H9 (cell line): ENCODE measurements around the gene TBC1D1. TPM values are rescaled to one million over a fixed set of nuclear protein-coding genes. Genes with fewer than 3 reads are reported as not detected.
A peak's percentile ranks its signal among the peaks of the same experiment; 100 is the strongest.

ENCODE experiments used
- DNase-seq: peaks from one replicate; pipeline ENCODE4 v3.0.0-alpha.2; 2017
- H2AFZ ChIP-seq: one replicate; pipeline ENCODE4 v1.6.1; 2013; ENCODE audit warnings: mild to moderate bottlenecking, low read length, control low read depth, moderate library complexity
- H2AK5ac ChIP-seq: 2 replicates; pipeline ENCODE4 v1.6.1; 2013; ENCODE audit warnings: low read length, control low read depth, mixed read lengths; ENCODE audit not compliant: insufficient read length
- H2BK120ac ChIP-seq: one replicate; pipeline ENCODE4 v1.6.1; 2013; ENCODE audit warnings: low read depth, mild to moderate bottlenecking, low read length, control low read depth, inconsistent platforms; ENCODE audit not compliant: poor library complexity, severe bottlenecking
- H2BK12ac ChIP-seq: 2 replicates; pipeline ENCODE4 v1.6.1; 2013; ENCODE audit warnings: low read length, control low read depth, mixed read lengths, low read depth; ENCODE audit not compliant: insufficient read length
- H2BK15ac ChIP-seq: 2 replicates; pipeline ENCODE4 v1.6.1; 2013; ENCODE audit warnings: low read depth, low read length, control low read depth
- H2BK20ac ChIP-seq: one replicate; pipeline ENCODE4 v1.6.1; 2013; ENCODE audit warnings: low read depth, mild to moderate bottlenecking, low read length, control low read depth, inconsistent platforms; ENCODE audit not compliant: poor library complexity, severe bottlenecking
- H2BK5ac ChIP-seq: 2 replicates; pipeline ENCODE4 v1.6.1; 2013; ENCODE audit warnings: low read length, control low read depth, mixed read lengths; ENCODE audit not compliant: insufficient read length
- H3K14ac ChIP-seq: 2 replicates; pipeline ENCODE4 v1.6.1; 2013; ENCODE audit warnings: low read length, control low read depth; ENCODE audit not compliant: insufficient read depth
- H3K18ac ChIP-seq: 2 replicates; pipeline ENCODE4 v1.6.1; 2013; ENCODE audit warnings: low read depth, mild to moderate bottlenecking, mixed read lengths, low read length, control low read depth; ENCODE audit not compliant: insufficient read length
- H3K23ac ChIP-seq: 2 replicates; pipeline ENCODE4 v1.6.1; 2013; ENCODE audit warnings: low read length, control low read depth, mixed read lengths, low read depth; ENCODE audit not compliant: insufficient read length
- H3K23me2 ChIP-seq: 2 replicates; pipeline ENCODE4 v1.6.1; 2013; ENCODE audit warnings: low read depth, mild to moderate bottlenecking, mixed read lengths, low read length, control low read depth; ENCODE audit not compliant: insufficient read length, poor library complexity, severe bottlenecking
- H3K27ac ChIP-seq: 2 replicates; pipeline ENCODE4 v1.5.1; 2013; ENCODE audit warnings: low read length, control low read depth, mixed read lengths, low read depth; ENCODE audit not compliant: insufficient read length
- H3K27me3 ChIP-seq: 2 replicates; pipeline ENCODE4 v1.6.1; 2013; ENCODE audit warnings: low read length, control low read depth, inconsistent platforms; ENCODE audit not compliant: insufficient read depth
- H3K4ac ChIP-seq: 2 replicates; pipeline ENCODE4 v1.6.1; 2013; ENCODE audit warnings: low read depth, mild to moderate bottlenecking, control low read depth, inconsistent platforms, low read length, moderate library complexity
- H3K4me1 ChIP-seq: 2 replicates; pipeline ENCODE4 v1.6.1; 2013; ENCODE audit warnings: low read length, control low read depth, inconsistent platforms; ENCODE audit not compliant: insufficient read depth
- H3K4me2 ChIP-seq: 2 replicates; pipeline ENCODE4 v1.6.1; 2013; ENCODE audit warnings: low read length, control low read depth, mixed read lengths; ENCODE audit not compliant: insufficient read length, insufficient read depth
- H3K56ac ChIP-seq: 2 replicates; pipeline ENCODE4 v1.6.1; 2013; ENCODE audit warnings: low read depth, mild to moderate bottlenecking, mixed read lengths, low read length, control low read depth; ENCODE audit not compliant: insufficient read length
- H3K79me1 ChIP-seq: 2 replicates; pipeline ENCODE4 v1.6.1; 2013; ENCODE audit warnings: low read depth, mild to moderate bottlenecking, moderate library complexity, low read length, control low read depth, inconsistent platforms; ENCODE audit not compliant: insufficient read depth, poor library complexity, severe bottlenecking
- H3K79me2 ChIP-seq: 2 replicates; pipeline ENCODE4 v1.6.1; 2013; ENCODE audit warnings: low read length, control low read depth, inconsistent platforms; ENCODE audit not compliant: insufficient read depth
- H3K9ac ChIP-seq: 2 replicates; pipeline ENCODE4 v1.6.1; 2013; ENCODE audit warnings: low read length, control low read depth, mixed read lengths; ENCODE audit not compliant: insufficient read length; ENCODE audit errors: extremely low read depth
- H3K9me3 ChIP-seq: one replicate; pipeline ENCODE4 v1.6.1; 2013; ENCODE audit warnings: low read depth, low read length, inconsistent platforms; ENCODE audit not compliant: control insufficient read depth
- H3T11ph ChIP-seq: one replicate; pipeline ENCODE4 v1.6.1; 2013; ENCODE audit warnings: mild to moderate bottlenecking, low read length, control low read depth, inconsistent platforms
- H4K20me1 ChIP-seq: one replicate; pipeline ENCODE4 v1.6.1; 2013; ENCODE audit not compliant: control insufficient read depth, insufficient read length, insufficient read depth
- H4K5ac ChIP-seq: 2 replicates; pipeline ENCODE4 v1.6.1; 2013; ENCODE audit warnings: low read depth, mild to moderate bottlenecking, mixed read lengths, low read length, control low read depth; ENCODE audit not compliant: insufficient read length
- H4K8ac ChIP-seq: replicated peaks from 2 replicates; pipeline ENCODE4 v1.6.1; 2013; ENCODE audit warnings: low read length, control low read depth, mixed read lengths, low read depth; ENCODE audit not compliant: insufficient read length
- H4K91ac ChIP-seq: 2 replicates; pipeline ENCODE4 v1.6.1; 2013; ENCODE audit warnings: low read depth, mild to moderate bottlenecking, moderate library complexity, mixed read lengths, low read length, control low read depth; ENCODE audit not compliant: insufficient read length
- H3K27ac Mint-ChIP-seq, 3 experiments: 2 replicates in 2 of 3; 3 replicates in 1 of 3; pipeline ENCODE4 v1.8.0; 2020 to 2021; ENCODE audit warnings: mixed read lengths in 3 of 3, mild to moderate bottlenecking in 1 of 3, moderate library complexity in 1 of 3
- H3K27me3 Mint-ChIP-seq: 2 replicates; pipeline ENCODE4 v1.8.0; 2021; ENCODE audit warnings: low read depth, mild to moderate bottlenecking, moderate library complexity, mixed read lengths
- H3K36me3 Mint-ChIP-seq, 3 experiments: 2 replicates in 2 of 3; 3 replicates in 1 of 3; pipeline ENCODE4 v1.8.0; 2020 to 2021; ENCODE audit warnings: low read depth in 3 of 3, mixed read lengths in 3 of 3; ENCODE audit not compliant: insufficient read depth in 1 of 3
- H3K4me1 Mint-ChIP-seq, 2 experiments: 2 replicates each; pipeline ENCODE4 v1.8.0; 2020; ENCODE audit warnings: mixed read lengths in 2 of 2
- H3K4me3 Mint-ChIP-seq, 2 experiments: 2 replicates in 1 of 2; 3 replicates in 1 of 2; pipeline ENCODE4 v1.8.0; 2020 to 2021; ENCODE audit warnings: mild to moderate bottlenecking in 2 of 2, mixed read lengths in 2 of 2, moderate library complexity in 1 of 2
- H3K9me3 Mint-ChIP-seq, 2 experiments: 2 replicates in 1 of 2; 3 replicates in 1 of 2; pipeline ENCODE4 v1.8.0; 2020; ENCODE audit warnings: mild to moderate bottlenecking in 2 of 2, mixed read lengths in 2 of 2, moderate library complexity in 1 of 2
- CTCF ChIP-seq: fragments of 200-600 bp; sonication (generic); conservative IDR thresholded peaks from 3 replicates; pipeline ENCODE4 v1.8.0; 2021; ENCODE audit warnings: antibody characterized with exemption, mild to moderate bottlenecking
- WGBS: extraction: QIAGEN DNeasy Blood & Tissue Kit; methylation state at CpG from one replicate; pipeline ENCODE4 v1.1.7; 2013; ENCODE audit warnings: missing lambda C conversion rate, low lambda C conversion rate, mixed read lengths; ENCODE audit not compliant: insufficient read length; ENCODE audit errors: extremely low coverage; 5-methylcytosine and 5-hydroxymethylcytosine counted together
- total RNA-seq: library from RNA; stranded (reverse); gene quantifications from 2 replicates; pipeline ENCODE4 v1.2.1, GENCODE V29; 2021

Gene TBC1D1
- total RNA-seq, 1 experiment from 2014 or later, result 109 TPM

DNA sequence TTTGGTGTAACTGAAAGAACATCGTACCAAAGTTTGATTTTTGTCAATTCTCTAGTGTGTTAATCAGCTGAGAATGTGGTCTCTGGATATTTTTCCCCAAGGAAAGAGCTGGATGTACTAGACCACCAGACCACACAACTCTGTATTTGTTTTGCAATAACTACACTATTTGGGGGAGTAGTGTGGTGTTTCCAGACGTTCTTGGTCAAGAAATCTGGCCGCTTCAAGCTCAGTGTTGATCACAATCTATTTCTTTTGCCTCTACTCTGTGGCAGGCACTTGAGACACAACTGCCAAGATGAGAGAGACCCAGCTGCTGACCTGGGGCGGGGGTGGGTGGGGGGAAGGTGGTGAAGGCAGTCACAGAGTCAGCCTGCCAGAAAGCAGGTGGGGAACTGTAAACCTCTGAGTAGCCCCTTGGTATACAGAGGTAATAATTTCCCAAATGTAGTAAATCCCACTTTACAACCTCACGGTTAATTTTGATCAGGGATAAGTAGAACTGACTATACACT lies 99.9 kb downstream of the TBC1D1 start:
- peaks cover 12% of the 10 kb centered on the region; the same call in 1 of the 2 replicates for H3K4me1 ChIP-seq
- no peak overlapping the region for H2BK5ac ChIP-seq
- no peak overlapping the region for H3K56ac ChIP-seq
- H4K8ac ChIP-seq, result no peak overlapping the region
- H3K9me3 Mint-ChIP-seq, result no peaks in the 10 kb centered on the region
- no peak overlapping the region for H2BK120ac ChIP-seq
- no peak overlapping the region for H3K14ac ChIP-seq
- no peaks in the 10 kb centered on the region for H3K27me3 ChIP-seq
- no peak for TF ChIP-seq CTCF
- no peak overlapping the region for H3K23ac ChIP-seq
- H4K5ac ChIP-seq, result no peak overlapping the region
- H3K4me1 Mint-ChIP-seq, result peaks cover 65 to 78% of the 10 kb centered on the region in 2 experiments
- H3K9me3 ChIP-seq, result no peaks in the 10 kb centered on the region
- H3K79me2 ChIP-seq, result peaks cover 4% of the 10 kb centered on the region; the same call in 1 of the 2 replicates
- WGBS, result no CpG with 5 or more reads among the region's 5 CpGs
- no peak overlapping the region for H3K4me3 Mint-ChIP-seq
- H3K36me3 Mint-ChIP-seq, result peaks cover 0 to 7% (median 5%) of the 10 kb centered on the region in 3 experiments; a peak in 5 of 7 replicates
- no peak for DNase-seq
- peak overlapping the region in 1 of 3 experiments; percentile 78; a peak in 1 of 7 replicates for H3K27ac Mint-ChIP-seq
- H4K20me1 ChIP-seq, result no peaks in the 10 kb centered on the region
- no peak overlapping the region for H2AFZ ChIP-seq
- H3K27ac ChIP-seq, result no peak overlapping the region
- no peak overlapping the region for H3K4ac ChIP-seq
- H3K9ac ChIP-seq, result no peak overlapping the region
- no peaks in the 10 kb centered on the region for H3K79me1 ChIP-seq
- no peak overlapping the region for H2BK15ac ChIP-seq
- no peak overlapping the region for H2AK5ac ChIP-seq
- no peak overlapping the region for H3K18ac ChIP-seq
- H3K27me3 Mint-ChIP-seq, result no peaks in the 10 kb centered on the region
- no peak overlapping the region for H3T11ph ChIP-seq
- no peaks in the 10 kb centered on the region for H3K23me2 ChIP-seq
- no peak overlapping the region for H4K91ac ChIP-seq
- no peak overlapping the region for H3K4me2 ChIP-seq
- no peak overlapping the region for H2BK20ac ChIP-seq
- H2BK12ac ChIP-seq, result no peak overlapping the region
